A673 (cell line): Measurements from ENCODE around the gene UMAD1.

ENCODE experiments used
- EZH2 ChIP-seq: fragments of 200-600 bp; sonication (generic); IDR thresholded peaks from 2 replicates; pipeline ENCODE4 v1.6.1; 2017; ENCODE audit warnings: borderline replicate concordance, low read depth, mild to moderate bottlenecking, mixed read lengths, antibody characterized with exemption, low read length; ENCODE audit not compliant: poor library complexity, severe bottlenecking
- TF ChIP-seq, protein P1 (sequence below): fragments of 300-800, 200-600 bp; sonication (generic); conservative IDR thresholded peaks from 2 replicates; pipeline ENCODE4 v1.5.1; 2017; ENCODE audit warnings: low read depth, mild to moderate bottlenecking, antibody characterized with exemption, low read length, moderate library complexity, mixed read lengths

DNA sequence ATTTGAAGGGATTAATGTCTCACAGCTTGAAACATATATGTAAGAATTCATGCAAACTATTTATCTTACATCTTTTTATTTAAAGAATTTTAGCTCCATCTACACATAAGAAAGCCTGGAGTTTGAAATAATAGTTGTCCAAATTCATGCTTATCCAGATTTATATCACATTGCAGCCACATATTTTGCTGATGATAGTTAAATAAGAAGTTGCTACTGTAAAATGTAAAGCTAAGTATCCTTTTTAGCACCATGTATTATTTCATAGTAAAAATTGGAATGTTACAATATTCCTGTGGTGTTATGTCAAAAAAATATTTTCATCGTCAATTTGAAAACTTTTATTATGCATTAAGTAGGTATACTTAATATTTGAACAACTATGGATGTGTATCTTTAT is 27.3 kb upstream of the UMAD1 start:
- TF ChIP-seq, protein P1, sequence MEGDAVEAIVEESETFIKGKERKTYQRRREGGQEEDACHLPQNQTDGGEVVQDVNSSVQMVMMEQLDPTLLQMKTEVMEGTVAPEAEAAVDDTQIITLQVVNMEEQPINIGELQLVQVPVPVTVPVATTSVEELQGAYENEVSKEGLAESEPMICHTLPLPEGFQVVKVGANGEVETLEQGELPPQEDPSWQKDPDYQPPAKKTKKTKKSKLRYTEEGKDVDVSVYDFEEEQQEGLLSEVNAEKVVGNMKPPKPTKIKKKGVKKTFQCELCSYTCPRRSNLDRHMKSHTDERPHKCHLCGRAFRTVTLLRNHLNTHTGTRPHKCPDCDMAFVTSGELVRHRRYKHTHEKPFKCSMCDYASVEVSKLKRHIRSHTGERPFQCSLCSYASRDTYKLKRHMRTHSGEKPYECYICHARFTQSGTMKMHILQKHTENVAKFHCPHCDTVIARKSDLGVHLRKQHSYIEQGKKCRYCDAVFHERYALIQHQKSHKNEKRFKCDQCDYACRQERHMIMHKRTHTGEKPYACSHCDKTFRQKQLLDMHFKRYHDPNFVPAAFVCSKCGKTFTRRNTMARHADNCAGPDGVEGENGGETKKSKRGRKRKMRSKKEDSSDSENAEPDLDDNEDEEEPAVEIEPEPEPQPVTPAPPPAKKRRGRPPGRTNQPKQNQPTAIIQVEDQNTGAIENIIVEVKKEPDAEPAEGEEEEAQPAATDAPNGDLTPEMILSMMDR, result no peak
- TF ChIP-seq EZH2, result no peak
